Left lung (tissue), 10 donors: Measurements from ENCODE around the gene ODAD3. TPM values are rescaled to one million over a fixed set of nuclear protein-coding genes. Genes with fewer than 3 reads are reported as not detected.

Source experiments
- ATAC-seq: fragments of 200-7000 bp; cut with Tn5 transposase; one replicate; pipeline ENCODE4 v1.9.1; 2020; ENCODE audit warnings: moderate library complexity
- DNase-seq, 4 donors: peaks; one replicate each; pipeline ENCODE4 v3.0.0-alpha.2; 2013 to 2020
- H3K27ac ChIP-seq, 2 donors: fragments of 200-600 bp; sonication (generic) in 1 of 2; one replicate each; pipeline versions ENCODE4 v1.5.0 to v1.8.0; 2020 to 2021
- H3K27me3 ChIP-seq, 2 donors: fragments of 200-600 bp; sonication (generic) in 1 of 2; one replicate each; pipeline versions ENCODE4 v1.5.0 to v1.8.0; 2020 to 2021
- H3K36me3 ChIP-seq, 2 donors: fragments of 200-600 bp; sonication (generic) in 1 of 2; one replicate each; pipeline versions ENCODE4 v1.5.0 to v1.8.0; 2020 to 2021
- H3K4me1 ChIP-seq, 2 donors: fragments of 200-600 bp; one replicate each; pipeline ENCODE4 v1.8.0; 2021
- H3K4me3 ChIP-seq, 2 donors: fragments of 200-600 bp; sonication (generic) in 1 of 2; one replicate each; pipeline versions ENCODE4 v1.5.0 to v1.8.0; 2020 to 2021; ENCODE audit warnings: mild to moderate bottlenecking in 1 of 2
- H3K9me3 ChIP-seq, 2 donors: fragments of 200-600 bp; sonication (generic) in 1 of 2; one replicate each; pipeline versions ENCODE4 v1.5.0 to v1.8.0; 2020 to 2021
- intact Hi-C, 2 donors: fragments of 100-400 bp; cut with DNase I; formaldehyde crosslinking; loops; one replicate each; pipeline versions ENCODE4 v1.11.2 to v1.14.2; 2022
- polyA plus RNA-seq, 6 donors: library from polyadenylated mRNA; unstranded; fragments of 120-200 nt; gene quantifications; one replicate each; pipeline ENCODE4 v1.2.1, GENCODE V29; 2013; ENCODE audit not compliant: insufficient read length in 6 of 6
- total RNA-seq, 2 donors: library from RNA; stranded (reverse); fragmentation: NEBNext Ultra II Directional; extraction: Animal tissue kit (Norgen Biotek cat#: 25700); gene quantifications; one replicate each; pipeline ENCODE4 v1.2.1, GENCODE V29; 2021
- TF ChIP-seq, protein P1 (sequence below), 2 donors: fragments of 200-600 bp; sonication (generic) in 1 of 2; IDR thresholded peaks; one replicate each; pipeline versions ENCODE4 v1.5.0 to v1.8.0; 2021; ENCODE audit warnings: antibody characterized with exemption in 2 of 2
- donor health status: DM: no; HTN: yes; CAD: no.
- donor health status: DM: no; HTN: no; CAD: no.

ODAD3 gene
- total and polyA plus RNA-seq, 8 donors, result 0.55 to 2.6 (median 1.9) TPM

DNA sequence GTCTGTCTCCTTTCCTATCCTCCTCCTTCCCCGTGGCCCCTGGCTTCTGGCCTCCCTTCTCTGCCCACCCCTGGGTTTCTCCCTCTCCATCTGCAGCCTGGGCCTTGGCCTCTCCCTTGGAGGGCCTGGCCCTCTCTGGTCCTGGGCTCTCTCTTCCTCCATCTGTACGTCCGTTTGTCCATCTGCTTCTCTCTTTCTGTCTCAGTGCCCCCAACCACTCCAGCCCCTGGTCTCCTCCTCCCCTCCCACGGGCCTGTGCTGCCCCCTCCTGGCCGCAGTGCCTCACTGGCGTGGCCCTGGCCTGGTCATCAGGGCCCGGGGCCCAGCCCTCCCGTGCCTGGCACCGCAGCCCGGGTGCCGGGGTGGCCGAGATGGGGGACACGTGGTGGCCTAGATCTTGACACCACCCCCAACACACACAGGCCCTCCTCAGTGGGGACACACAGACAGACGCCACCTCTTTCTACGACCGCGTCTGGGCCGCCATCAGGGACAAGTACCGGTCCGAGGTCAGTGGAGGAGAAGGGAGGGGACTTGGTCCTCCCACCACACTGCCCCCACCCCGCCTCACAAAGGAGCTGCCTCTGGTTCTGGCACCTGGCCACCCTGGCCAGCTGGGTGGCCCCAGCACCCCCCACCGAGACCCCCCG, 11.9 kb upstream of the ODAD3 start:
- Histone ChIP-seq H3K27ac (no peak overlapping the region), H3K9me3 (no peaks in the 10 kb centered on the region), H3K36me3 (peaks cover 0 to 93% of the 10 kb centered on the region in 2 donors), H3K4me1 (no peaks in the 10 kb centered on the region), H3K27me3 (no peaks in the 10 kb centered on the region), H3K4me3 (no peak overlapping the region)
- DNase-seq (peak in 1 of 4 donors; percentile 93), ATAC-seq (peak; percentile 84)
- TF ChIP-seq, protein P1, sequence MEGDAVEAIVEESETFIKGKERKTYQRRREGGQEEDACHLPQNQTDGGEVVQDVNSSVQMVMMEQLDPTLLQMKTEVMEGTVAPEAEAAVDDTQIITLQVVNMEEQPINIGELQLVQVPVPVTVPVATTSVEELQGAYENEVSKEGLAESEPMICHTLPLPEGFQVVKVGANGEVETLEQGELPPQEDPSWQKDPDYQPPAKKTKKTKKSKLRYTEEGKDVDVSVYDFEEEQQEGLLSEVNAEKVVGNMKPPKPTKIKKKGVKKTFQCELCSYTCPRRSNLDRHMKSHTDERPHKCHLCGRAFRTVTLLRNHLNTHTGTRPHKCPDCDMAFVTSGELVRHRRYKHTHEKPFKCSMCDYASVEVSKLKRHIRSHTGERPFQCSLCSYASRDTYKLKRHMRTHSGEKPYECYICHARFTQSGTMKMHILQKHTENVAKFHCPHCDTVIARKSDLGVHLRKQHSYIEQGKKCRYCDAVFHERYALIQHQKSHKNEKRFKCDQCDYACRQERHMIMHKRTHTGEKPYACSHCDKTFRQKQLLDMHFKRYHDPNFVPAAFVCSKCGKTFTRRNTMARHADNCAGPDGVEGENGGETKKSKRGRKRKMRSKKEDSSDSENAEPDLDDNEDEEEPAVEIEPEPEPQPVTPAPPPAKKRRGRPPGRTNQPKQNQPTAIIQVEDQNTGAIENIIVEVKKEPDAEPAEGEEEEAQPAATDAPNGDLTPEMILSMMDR (IDR thresholded peaks at IDR 0.05), result peak; percentile 69 to 83
- intact Hi-C loops, result loop anchor here in 1 of 2 donors (10.0 kb wide), 1 partner anchor 152 kb away; the partner anchor contains the start of gene TSPAN16

DNA sequence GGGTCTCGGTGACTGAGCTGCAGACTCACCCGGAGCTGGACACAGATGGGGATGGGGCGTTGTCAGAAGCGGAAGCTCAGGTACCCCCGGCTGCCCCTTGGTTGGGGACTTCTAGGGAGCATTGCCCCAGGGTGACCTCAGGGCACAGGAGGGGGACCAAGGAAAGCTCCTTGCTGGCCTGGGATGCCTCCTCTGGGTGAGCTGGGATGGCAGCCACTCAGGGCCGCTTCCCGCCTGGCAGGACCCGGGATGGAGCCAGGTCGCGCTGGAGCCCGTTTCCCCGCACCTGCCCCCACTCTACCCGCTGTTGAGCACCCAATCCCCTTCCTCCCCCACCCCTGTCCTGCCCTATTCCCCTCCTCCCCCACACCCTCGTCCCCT, 11.3 kb upstream of the ODAD3 start:
- Histone ChIP-seq H3K27ac (no peak overlapping the region), H3K4me1 (no peaks in the 10 kb centered on the region), H3K4me3 (no peak overlapping the region), H3K36me3 (peaks cover 1 to 98% of the 10 kb centered on the region in 2 donors), H3K9me3 (no peaks in the 10 kb centered on the region), H3K27me3 (no peaks in the 10 kb centered on the region)
- TF ChIP-seq, protein P1 (IDR thresholded peaks at IDR 0.05), result no peak
- ATAC-seq, result no peak
- intact Hi-C loops, result loop anchor here in 1 of 2 donors (10.0 kb wide), 1 partner anchor 151 kb away; the partner anchor contains the start of gene TSPAN16
- DNase-seq, result no peak

DNA sequence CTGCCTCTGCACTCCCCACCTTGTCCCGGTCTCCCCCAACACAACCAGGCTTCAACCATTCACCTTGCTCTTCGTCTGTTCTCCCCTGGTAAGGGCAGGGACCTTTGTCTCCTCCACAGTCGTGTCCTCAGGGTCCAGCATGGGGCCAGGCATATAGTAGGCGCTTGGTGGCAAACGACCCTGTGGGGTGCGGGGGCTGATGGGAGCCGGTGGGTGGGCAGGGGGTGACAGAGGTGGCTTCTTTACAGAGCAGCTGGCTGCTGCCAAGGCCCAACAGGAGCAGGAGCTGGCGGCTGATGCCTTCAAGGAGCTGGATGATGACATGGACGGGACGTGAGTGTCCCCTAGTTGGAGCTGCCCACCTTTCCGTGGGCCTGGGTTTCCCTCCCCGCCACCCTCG, 10.2 kb upstream of the ODAD3 start:
- ATAC-seq (no peak), DNase-seq (no peak)
- intact Hi-C loops, result loop anchor here in 1 of 2 donors (10.0 kb wide), 1 partner anchor 150 kb away; the partner anchor contains the start of gene TSPAN16
- Histone ChIP-seq H3K4me1 (no peaks in the 10 kb centered on the region), H3K27ac (no peak overlapping the region), H3K9me3 (no peaks in the 10 kb centered on the region), H3K27me3 (no peaks in the 10 kb centered on the region), H3K4me3 (no peak overlapping the region), H3K36me3 (peaks cover 3 to 99% of the 10 kb centered on the region in 2 donors)
- TF ChIP-seq, protein P1 (IDR thresholded peaks at IDR 0.05), result no peak

DNA sequence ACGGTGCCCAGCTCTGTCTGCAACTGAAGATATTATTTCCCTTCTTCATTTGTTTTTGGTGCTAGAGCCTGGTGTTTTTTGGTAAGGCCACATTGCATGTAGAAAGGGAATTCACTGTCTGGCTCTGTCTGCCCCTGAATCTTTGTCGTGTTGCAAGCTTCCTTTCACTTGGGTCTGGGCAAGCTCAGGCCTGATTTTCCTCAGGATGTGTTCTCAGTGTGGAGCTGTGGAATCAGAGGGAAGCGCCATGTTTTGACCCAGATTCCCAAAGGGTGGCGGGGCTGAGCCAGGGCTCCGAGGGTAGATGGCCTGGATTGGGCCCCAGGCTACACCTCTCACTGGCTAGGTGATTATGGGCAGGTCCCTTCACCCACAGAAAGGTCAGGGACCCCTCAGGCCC, 9.1 kb upstream of the ODAD3 start:
- no peak for DNase-seq
- TF ChIP-seq, protein P1 (IDR thresholded peaks at IDR 0.05), result no peak
- H3K27me3 ChIP-seq, result no peaks in the 10 kb centered on the region
- no peaks in the 10 kb centered on the region for H3K4me1 ChIP-seq
- ATAC-seq, result no peak
- no peaks in the 10 kb centered on the region for H3K9me3 ChIP-seq
- peaks cover 3 to 99% of the 10 kb centered on the region in 2 donors for H3K36me3 ChIP-seq
- H3K4me3 ChIP-seq, result no peak overlapping the region
- intact Hi-C loops, result loop anchor here in 1 of 2 donors (10.0 kb wide), 1 partner anchor 149 kb away; the partner anchor contains the start of gene TSPAN16
- H3K27ac ChIP-seq, result no peak overlapping the region

DNA sequence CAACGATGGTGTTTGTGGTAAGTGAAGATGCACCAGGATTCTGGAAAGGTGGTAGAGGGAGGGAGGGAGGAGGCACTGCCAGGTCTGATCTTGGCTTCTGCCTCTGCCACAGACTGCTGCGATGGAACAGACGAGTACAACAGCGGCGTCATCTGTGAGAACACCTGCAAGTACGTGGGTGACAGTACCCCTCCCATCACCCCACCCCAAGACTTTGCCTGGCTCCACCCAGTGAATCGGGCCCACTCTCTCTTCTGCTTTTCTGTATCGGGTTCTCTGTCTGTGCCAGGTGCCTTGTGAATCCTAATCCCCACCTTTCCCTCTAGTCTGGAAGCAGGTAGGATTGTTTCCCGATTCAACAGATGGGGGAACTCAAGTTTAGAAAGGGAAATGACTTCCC, 3.0 kb upstream of the ODAD3 start:
- TF ChIP-seq, protein P1 (IDR thresholded peaks at IDR 0.05), result no peak
- no peak overlapping the region for H3K27ac ChIP-seq
- H3K4me3 ChIP-seq, result no peak overlapping the region
- intact Hi-C loops, result no loop called here
- DNase-seq (no peak), ATAC-seq (no peak)
- peaks cover 7 to 66% of the 10 kb centered on the region in 2 donors for H3K36me3 ChIP-seq
- H3K4me1 ChIP-seq, result peaks cover 14 to 21% of the 10 kb centered on the region in 2 donors
- no peaks in the 10 kb centered on the region for H3K9me3 ChIP-seq
- H3K27me3 ChIP-seq, result no peaks in the 10 kb centered on the region
